Measurements from ENCODE around the gene ANKS1B. TPM values are rescaled to one million over a fixed set of nuclear protein-coding genes. Genes with fewer than 3 reads are reported as not detected.

The ANKS1B gene
- total RNA-seq, 1 experiment from 2014 or later, result 0.54 TPM

DNA sequence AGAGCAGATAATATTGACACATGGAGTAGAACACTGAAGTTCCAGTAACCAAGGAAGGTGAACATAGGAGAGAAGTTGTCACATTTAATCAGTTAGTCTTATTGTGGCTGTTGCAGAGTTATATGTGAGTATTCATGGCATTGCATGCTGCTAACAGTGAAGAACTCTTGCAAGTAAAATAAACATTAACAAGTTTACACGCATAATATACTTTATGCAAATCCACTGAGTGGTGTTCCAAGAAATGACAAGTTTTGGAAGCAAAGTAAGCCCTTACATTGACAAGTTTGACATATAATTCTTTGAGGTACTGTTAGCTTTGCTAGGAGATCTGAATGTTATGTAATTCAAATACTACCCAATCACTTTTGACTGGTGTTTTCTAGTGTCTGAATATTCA, 125.6 kb downstream of the ANKS1B start:
- no peaks in the 10 kb centered on the region for H3K36me3 ChIP-seq (ENCODE audit: control insufficient read depth in 1 of 2, insufficient read depth in 2 of 2, low read length in 2 of 2)
- BruUV-seq (replicated peaks), result no TSS peak
- no peak overlapping the region for H2AFZ ChIP-seq (ENCODE audit: low read depth, low read length, poor library complexity, severe bottlenecking)
- peaks cover 32% of the 10 kb centered on the region for H3K27me3 ChIP-seq (ENCODE audit: insufficient read depth, low read length)
- ATAC-seq (no peak), DNase-seq (ENCODE audit: low read depth, low spot score) (no peak)
- no peaks in the 10 kb centered on the region for H4K20me1 ChIP-seq (ENCODE audit: insufficient read depth)
- H3K9me2 ChIP-seq (ENCODE audit: insufficient read depth), result no peaks in the 10 kb centered on the region
- no peak overlapping the region for H3K4me3 ChIP-seq (replicated peaks in 1 of 2; ENCODE audit: low read depth in 1 of 2, low read length in 2 of 2)
- POLR2A ChIA-PET, result no interaction called here
- no peaks in the 10 kb centered on the region for H3K9me3 ChIP-seq (ENCODE audit: control insufficient read depth in 1 of 2, insufficient read depth in 1 of 2, low read depth in 1 of 2, low read length in 2 of 2)
- TF ChIP-seq YY1 (IDR thresholded peaks at IDR 0.05; ENCODE audit: extremely low read depth, insufficient replicate concordance, low read depth, low read length) (no peak), TCF7L2 (IDR thresholded peaks at IDR 0.05; ENCODE audit: borderline replicate concordance, extremely low read depth, insufficient read depth, insufficient read length) (no peak), CBX3 (IDR thresholded peaks at IDR 0.05; ENCODE audit: low read depth) (no peak), ZBTB33 (IDR thresholded peaks at IDR 0.05; ENCODE audit: extremely low read depth, insufficient replicate concordance, low read length) (no peak)
- CTCF ChIA-PET, result no interaction called here
- no peaks in the 10 kb centered on the region for H3K79me2 ChIP-seq (ENCODE audit: insufficient read depth, low read length)
- H3K27ac ChIP-seq (ENCODE audit: low read depth, low read length), result no peak overlapping the region
- no peak overlapping the region for H3K9ac ChIP-seq (ENCODE audit: low read length)
- RAD21 ChIA-PET (ENCODE audit: low non-redundant PET in 1 of 2, low total read pairs in 2 of 2, uncharacterized antibody in 2 of 2, unreplicated experiment in 2 of 2), result no interaction called here
- intact Hi-C loops (cut with micrococcal nuclease), result no loop called here
- no peaks in the 10 kb centered on the region for H3K4me1 ChIP-seq (ENCODE audit: control insufficient read depth in 1 of 2, insufficient read depth in 2 of 2, low read length in 2 of 2)
- no peak overlapping the region for H3K4me2 ChIP-seq (ENCODE audit: low read length)

DNA sequence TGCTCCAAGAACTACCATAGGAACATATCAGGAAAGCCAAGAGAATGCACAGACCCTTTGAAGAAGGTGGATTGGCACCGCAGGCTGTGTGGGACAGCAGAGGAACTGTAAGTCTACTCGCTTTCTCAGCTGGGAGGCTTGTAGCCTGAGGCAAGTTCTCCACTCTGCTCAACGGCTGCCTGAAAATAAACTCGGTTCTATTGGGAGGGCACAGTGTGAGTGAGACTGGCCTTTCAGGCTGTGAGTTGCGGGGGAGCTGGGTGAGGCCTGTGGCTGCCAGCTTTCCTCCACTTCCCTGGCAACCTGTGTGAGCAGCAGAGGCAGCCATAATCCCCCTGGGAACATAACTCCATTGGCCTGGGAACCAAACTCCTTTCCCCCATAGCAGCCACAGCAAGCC, 132.1 kb downstream of the ANKS1B start:
- Histone ChIP-seq H3K36me3 (ENCODE audit: control insufficient read depth in 1 of 2, insufficient read depth in 2 of 2, low read length in 2 of 2) (no peaks in the 10 kb centered on the region), H3K9me3 (ENCODE audit: control insufficient read depth in 1 of 2, insufficient read depth in 1 of 2, low read depth in 1 of 2, low read length in 2 of 2) (no peaks in the 10 kb centered on the region), H3K4me2 (ENCODE audit: low read length) (no peak overlapping the region), H3K4me3 (replicated peaks in 1 of 2; ENCODE audit: low read depth in 1 of 2, low read length in 2 of 2) (no peak overlapping the region), H3K27me3 (ENCODE audit: insufficient read depth, low read length) (no peaks in the 10 kb centered on the region; the same call in 1 of the 2 replicates), H3K9ac (ENCODE audit: low read length) (no peak overlapping the region), H3K9me2 (ENCODE audit: insufficient read depth) (no peaks in the 10 kb centered on the region), H3K4me1 (ENCODE audit: control insufficient read depth in 1 of 2, insufficient read depth in 2 of 2, low read length in 2 of 2) (no peaks in the 10 kb centered on the region), H3K27ac (ENCODE audit: low read depth, low read length) (no peak overlapping the region), H4K20me1 (ENCODE audit: insufficient read depth) (no peaks in the 10 kb centered on the region), H2AFZ (ENCODE audit: low read depth, low read length, poor library complexity, severe bottlenecking) (no peak overlapping the region), H3K79me2 (ENCODE audit: insufficient read depth, low read length) (no peaks in the 10 kb centered on the region)
- DNase-seq (ENCODE audit: low read depth, low spot score) (no peak), ATAC-seq (no peak)
- no TSS peak for BruUV-seq (replicated peaks)
- POLR2A ChIA-PET, result no interaction called here
- no peak for TF ChIP-seq EZH2phosphoT487 (IDR thresholded peaks at IDR 0.05; ENCODE audit: borderline replicate concordance)
- TF ChIP-seq ZNF274 (IDR thresholded peaks at IDR 0.05; ENCODE audit: low read depth, low read length), result no peak
- no peak for TF ChIP-seq ELF1 (IDR thresholded peaks at IDR 0.05; ENCODE audit: borderline replicate concordance, low read depth)
- TF ChIP-seq REST (IDR thresholded peaks at IDR 0.05; ENCODE audit: low read depth), result no peak
- TF ChIP-seq TCF7L2 (IDR thresholded peaks at IDR 0.05; ENCODE audit: borderline replicate concordance, extremely low read depth, insufficient read depth, insufficient read length), result no peak
- TF ChIP-seq EZH2 (IDR thresholded peaks at IDR 0.05), result no peak
- no peak for TF ChIP-seq EGR1 (IDR thresholded peaks at IDR 0.05; ENCODE audit: low read depth)
- TF ChIP-seq SIN3A (IDR thresholded peaks at IDR 0.05; ENCODE audit: low read depth), result no peak
- TF ChIP-seq RAD21 (IDR thresholded peaks at IDR 0.05; ENCODE audit: low read depth), result no peak
- TF ChIP-seq POLR2AphosphoS5 (IDR thresholded peaks at IDR 0.05; ENCODE audit: low read depth, low read length), result no peak
- TF ChIP-seq ZFX (IDR thresholded peaks at IDR 0.05), result no peak
- no peak for TF ChIP-seq JUND (IDR thresholded peaks at IDR 0.05)
- no peak for TF ChIP-seq CBX3 (IDR thresholded peaks at IDR 0.05; ENCODE audit: low read depth)
- intact Hi-C loops (cut with micrococcal nuclease), result no loop called here
- CTCF ChIA-PET, result no interaction called here
- RAD21 ChIA-PET (ENCODE audit: low non-redundant PET in 1 of 2, low total read pairs in 2 of 2, uncharacterized antibody in 2 of 2, unreplicated experiment in 2 of 2), result no interaction called here

All from HCT116 (cell line).